B cell (primary cell): ENCODE results near the gene MYH11.

Experiments
- EZH2 ChIP-seq: IDR thresholded peaks from 2 replicates; pipeline ENCODE4 v1.6.1; 2012; ENCODE audit warnings: borderline replicate concordance, low read depth, mild to moderate bottlenecking, moderate library complexity, low read length; ENCODE audit not compliant: insufficient read depth, poor library complexity, severe bottlenecking
- TF ChIP-seq, protein P1 (sequence below): fragments of 200-600 bp; IDR thresholded peaks from one replicate; pipeline ENCODE4 v1.8.0; 2022; ENCODE audit warnings: antibody characterized with exemption, mild to moderate bottlenecking

DNA sequence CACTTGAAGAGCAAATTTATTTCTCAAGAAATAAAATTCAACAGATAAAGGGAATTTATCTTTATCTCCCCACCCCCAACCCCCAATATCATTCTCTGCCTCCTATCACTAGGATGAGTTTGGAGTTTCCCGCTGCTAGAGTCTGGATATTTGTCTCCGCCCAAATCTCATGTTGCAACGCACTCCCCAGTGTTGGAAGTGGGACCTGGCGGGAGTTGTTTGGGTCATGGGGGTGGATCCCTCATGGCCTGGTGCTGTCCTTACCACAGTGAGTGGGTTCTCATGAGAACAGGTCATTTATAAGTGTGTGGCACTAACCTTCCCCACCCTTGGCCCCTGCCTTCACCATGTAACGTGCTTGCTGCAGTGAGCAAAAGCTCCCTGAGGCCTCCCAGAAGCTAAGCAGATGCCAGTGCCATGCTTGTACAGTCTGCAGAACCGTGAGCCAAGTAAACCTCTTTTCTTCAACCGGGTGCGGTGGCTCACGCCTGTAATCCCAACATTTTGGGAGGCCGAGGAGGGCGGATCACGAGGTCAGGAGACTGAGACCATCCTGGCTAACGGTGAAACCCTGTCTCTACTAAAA, 25.1 kb upstream of the MYH11 start:
- TF ChIP-seq, protein P1, sequence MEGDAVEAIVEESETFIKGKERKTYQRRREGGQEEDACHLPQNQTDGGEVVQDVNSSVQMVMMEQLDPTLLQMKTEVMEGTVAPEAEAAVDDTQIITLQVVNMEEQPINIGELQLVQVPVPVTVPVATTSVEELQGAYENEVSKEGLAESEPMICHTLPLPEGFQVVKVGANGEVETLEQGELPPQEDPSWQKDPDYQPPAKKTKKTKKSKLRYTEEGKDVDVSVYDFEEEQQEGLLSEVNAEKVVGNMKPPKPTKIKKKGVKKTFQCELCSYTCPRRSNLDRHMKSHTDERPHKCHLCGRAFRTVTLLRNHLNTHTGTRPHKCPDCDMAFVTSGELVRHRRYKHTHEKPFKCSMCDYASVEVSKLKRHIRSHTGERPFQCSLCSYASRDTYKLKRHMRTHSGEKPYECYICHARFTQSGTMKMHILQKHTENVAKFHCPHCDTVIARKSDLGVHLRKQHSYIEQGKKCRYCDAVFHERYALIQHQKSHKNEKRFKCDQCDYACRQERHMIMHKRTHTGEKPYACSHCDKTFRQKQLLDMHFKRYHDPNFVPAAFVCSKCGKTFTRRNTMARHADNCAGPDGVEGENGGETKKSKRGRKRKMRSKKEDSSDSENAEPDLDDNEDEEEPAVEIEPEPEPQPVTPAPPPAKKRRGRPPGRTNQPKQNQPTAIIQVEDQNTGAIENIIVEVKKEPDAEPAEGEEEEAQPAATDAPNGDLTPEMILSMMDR: no peak
- no peak for TF ChIP-seq EZH2
